Non-pigmented ciliary epithelial cell (primary cell): ENCODE data around the gene CNOT9.

Source experiments
- DNase-seq: peaks from one replicate; pipeline ENCODE4 v3.0.0-alpha.2; 2010; ENCODE audit warnings: low read depth

The CNOT9 gene

GRCh38 chr2:218578272-218578877, 9.7 kb downstream of the CNOT9 start:
- DNase-seq: no peak

- DNase-seq: peak; percentile 65
Observed at GRCh38 chr2:218582076-218582475, 13.4 kb downstream of the CNOT9 start.

GRCh38 chr2:218583983-218584850, 15.6 kb downstream of the CNOT9 start:
- no peak for DNase-seq

GRCh38 chr2:218585541-218585940, 16.9 kb downstream of the CNOT9 start:
- DNase-seq: no peak

- DNase-seq: no peak
Observed at GRCh38 chr2:218605432-218605831, 36.8 kb downstream of the CNOT9 start.

- no peak for DNase-seq
Observed at GRCh38 chr2:218607436-218608115, 38.9 kb downstream of the CNOT9 start, which contains the start of gene PLCD4. Gene PLCD4 (plus strand): TSS chr2:218607899. CDS start chr2:218615740, 7,841 bp downstream.

- no peak for DNase-seq
Observed at GRCh38 chr2:218615868-218616315, 47.3 kb downstream of the CNOT9 start.

GRCh38 chr2:218618102-218618860, 49.6 kb downstream of the CNOT9 start:
- no peak for DNase-seq

GRCh38 chr2:218621007-218621406, 52.4 kb downstream of the CNOT9 start:
- DNase-seq: no peak

GRCh38 chr2:218622606-218623365, 54.1 kb downstream of the CNOT9 start:
- DNase-seq: no peak

GRCh38 chr2:218623366-218623705, 54.7 kb downstream of the CNOT9 start:
- DNase-seq: no peak

- no peak for DNase-seq
Observed at GRCh38 chr2:218626369-218626768, 57.7 kb downstream of the CNOT9 start.

GRCh38 chr2:218627939-218628338, 59.3 kb downstream of the CNOT9 start:
- no peak for DNase-seq

- no peak for DNase-seq
Observed at GRCh38 chr2:218631837-218632236, 63.2 kb downstream of the CNOT9 start.

GRCh38 chr2:218635719-218636118, 67.1 kb downstream of the CNOT9 start:
- DNase-seq: no peak

GRCh38 chr2:218638372-218638771, 69.7 kb downstream of the CNOT9 start:
- DNase-seq: no peak

- no peak for DNase-seq
Observed at GRCh38 chr2:218642121-218642656, 73.5 kb downstream of the CNOT9 start.

GRCh38 chr2:218642786-218643185, 74.1 kb downstream of the CNOT9 start:
- DNase-seq: no peak

GRCh38 chr2:218643751-218644310, 75.2 kb downstream of the CNOT9 start:
- DNase-seq: no peak

GRCh38 chr2:218644721-218645120, 76.1 kb downstream of the CNOT9 start:
- no peak for DNase-seq

- no peak for DNase-seq
Observed at GRCh38 chr2:218645126-218645525, 76.5 kb downstream of the CNOT9 start.
